ENCODE results near the gene HK1.

- TF ChIP-seq CTCF (IDR thresholded peaks at IDR 0.05; ENCODE audit: poor library complexity) = no peak
- no peak for TF ChIP-seq EZH2 (IDR thresholded peaks at IDR 0.05; ENCODE audit: borderline replicate concordance)
Observed at GRCh38 chr10:69439813-69440506, 161.7 kb downstream of the HK1 start.

Measured in hepatocyte (in vitro differentiated cells).